ENCODE results near the gene TSPAN9. TPM values are rescaled to one million over a fixed set of nuclear protein-coding genes. Genes with fewer than 3 reads are reported as not detected.

The TSPAN9 gene
- total and polyA plus RNA-seq, 4 donors = 17.4 to 62.9 (median 34.2) TPM

DNA sequence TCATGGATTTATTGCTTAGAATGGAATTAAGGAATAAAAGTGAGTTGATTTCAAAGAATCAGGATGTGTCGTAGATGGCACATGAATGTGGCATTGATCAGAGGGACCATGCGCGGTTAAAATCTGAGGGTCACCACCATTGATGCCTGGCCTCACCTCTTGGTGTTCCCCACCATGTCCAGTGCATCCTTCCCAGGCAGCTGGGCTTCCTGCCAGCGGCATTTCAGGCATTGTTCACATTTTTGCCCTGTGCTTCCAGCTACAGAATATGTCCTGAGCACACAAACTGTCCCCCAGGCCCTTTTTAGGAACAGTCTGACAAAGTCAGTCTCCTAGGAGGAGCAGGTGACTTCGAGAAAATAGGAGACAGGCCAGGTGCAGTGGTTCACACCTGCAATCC lies 42.0 kb upstream of the TSPAN9 start:
- no peak overlapping the region for H3K4me3 ChIP-seq (ENCODE audit: low read depth in 1 of 3, low read length in 3 of 3)
- no peaks in the 10 kb centered on the region for H3K4me1 ChIP-seq (ENCODE audit: control insufficient read depth in 4 of 4, insufficient read depth in 4 of 4, low read length in 3 of 4)
- DNase-seq (ENCODE audit: low spot score) = no peak
- H3K27ac ChIP-seq (ENCODE audit: low read depth in 1 of 2, low read length in 2 of 2) = no peak overlapping the region
- no peaks in the 10 kb centered on the region for H3K36me3 ChIP-seq (ENCODE audit: control insufficient read depth in 4 of 4, insufficient read depth in 3 of 4, low read depth in 1 of 4, low read length in 3 of 4)
- H3K9me3 ChIP-seq (ENCODE audit: control insufficient read depth in 4 of 4, low read length in 3 of 4) = no peaks in the 10 kb centered on the region
- 88% methylated on average over 5 of the region's 5 CpGs for WGBS
- TF ChIP-seq RAD21 (IDR thresholded peaks at IDR 0.05) = no peak
- TF ChIP-seq, protein P1, sequence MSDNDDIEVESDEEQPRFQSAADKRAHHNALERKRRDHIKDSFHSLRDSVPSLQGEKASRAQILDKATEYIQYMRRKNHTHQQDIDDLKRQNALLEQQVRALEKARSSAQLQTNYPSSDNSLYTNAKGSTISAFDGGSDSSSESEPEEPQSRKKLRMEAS (IDR thresholded peaks at IDR 0.05) = no peak
- TF ChIP-seq SP1 (IDR thresholded peaks at IDR 0.05) = no peak
- no peak for TF ChIP-seq ZBTB33 (IDR thresholded peaks at IDR 0.05)
- TF ChIP-seq TAF1 (conservative IDR thresholded peaks at IDR 0.05) = no peak
- no peaks in the 10 kb centered on the region for H3K27me3 ChIP-seq (ENCODE audit: control insufficient read depth in 4 of 4, insufficient read depth in 4 of 4, low read length in 3 of 4)
- H3K9ac ChIP-seq (ENCODE audit: low read depth in 1 of 2, low read length in 2 of 2) = no peak overlapping the region

GRCh38 chr12:3035815-3036702 lies 41.1 kb upstream of the TSPAN9 start:
- no peak overlapping the region for H3K27ac ChIP-seq (ENCODE audit: low read depth in 1 of 2, low read length in 2 of 2)
- no peak overlapping the region for H3K4me3 ChIP-seq (ENCODE audit: low read depth in 1 of 3, low read length in 3 of 3)
- no peaks in the 10 kb centered on the region for H3K36me3 ChIP-seq (ENCODE audit: control insufficient read depth in 4 of 4, insufficient read depth in 3 of 4, low read depth in 1 of 4, low read length in 3 of 4)
- 85% methylated on average over 16 of the region's 16 CpGs for WGBS
- TF ChIP-seq RAD21 (IDR thresholded peaks at IDR 0.05) (peak in 1 of 2 donors; percentile 15), JUND (IDR thresholded peaks at IDR 0.05) (no peak)
- no peak for DNase-seq (ENCODE audit: low spot score)
- H3K4me1 ChIP-seq (ENCODE audit: control insufficient read depth in 4 of 4, insufficient read depth in 4 of 4, low read length in 3 of 4) = no peaks in the 10 kb centered on the region
- H3K9ac ChIP-seq (ENCODE audit: low read depth in 1 of 2, low read length in 2 of 2) = no peak overlapping the region
- H3K9me3 ChIP-seq (ENCODE audit: control insufficient read depth in 4 of 4, low read length in 3 of 4) = no peaks in the 10 kb centered on the region
- H3K27me3 ChIP-seq (ENCODE audit: control insufficient read depth in 4 of 4, insufficient read depth in 4 of 4, low read length in 3 of 4) = no peaks in the 10 kb centered on the region

DNA sequence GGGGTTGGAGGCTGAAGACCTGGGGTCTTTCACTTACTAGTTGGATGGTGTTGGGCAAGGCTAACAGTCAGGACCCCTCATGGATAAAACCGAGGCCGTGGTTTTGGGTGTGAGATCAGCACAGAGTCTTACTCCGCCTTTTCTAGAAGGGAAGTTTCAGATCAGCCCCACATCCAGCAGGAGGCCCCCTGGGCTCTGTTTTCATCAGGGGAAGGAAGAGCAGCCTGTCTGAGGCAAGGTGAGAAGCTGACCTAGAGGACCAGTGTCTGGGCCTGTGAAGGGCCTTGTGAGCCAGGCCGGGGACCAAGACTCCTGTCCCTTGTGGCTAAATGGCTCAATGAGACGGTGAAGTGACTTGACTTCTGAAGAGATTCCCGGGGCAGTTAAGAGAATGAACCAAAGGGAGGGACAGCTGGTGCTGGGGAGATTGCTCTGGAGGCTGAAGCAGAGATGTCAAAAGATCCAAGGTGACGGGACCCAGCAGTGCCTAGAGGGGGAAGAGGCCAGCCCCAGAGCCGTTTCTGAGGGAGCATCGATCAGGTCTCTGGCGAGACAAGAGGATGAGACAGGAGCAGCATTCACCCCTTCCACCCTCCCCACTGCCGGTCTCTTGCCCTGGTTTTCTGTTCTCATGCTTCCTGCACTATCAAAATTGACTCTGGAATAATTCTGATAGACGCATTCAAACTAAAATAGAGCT lies 40.1 kb upstream of the TSPAN9 start:
- H3K27ac ChIP-seq (ENCODE audit: low read depth in 1 of 2, low read length in 2 of 2) = no peak overlapping the region
- H3K4me1 ChIP-seq (ENCODE audit: control insufficient read depth in 4 of 4, insufficient read depth in 4 of 4, low read length in 3 of 4) = no peaks in the 10 kb centered on the region
- H3K4me3 ChIP-seq (ENCODE audit: low read depth in 1 of 3, low read length in 3 of 3) = no peak overlapping the region
- WGBS = 88% methylated on average over 12 of the region's 12 CpGs
- DNase-seq (ENCODE audit: low spot score) = no peak
- H3K36me3 ChIP-seq (ENCODE audit: control insufficient read depth in 4 of 4, insufficient read depth in 3 of 4, low read depth in 1 of 4, low read length in 3 of 4) = no peaks in the 10 kb centered on the region
- no peaks in the 10 kb centered on the region for H3K9me3 ChIP-seq (ENCODE audit: control insufficient read depth in 4 of 4, low read length in 3 of 4)
- H3K9ac ChIP-seq (ENCODE audit: low read depth in 1 of 2, low read length in 2 of 2) = no peak overlapping the region
- no peaks in the 10 kb centered on the region for H3K27me3 ChIP-seq (ENCODE audit: control insufficient read depth in 4 of 4, insufficient read depth in 4 of 4, low read length in 3 of 4)
- TF ChIP-seq, protein P1 (IDR thresholded peaks at IDR 0.05) = no peak
- no peak for TF ChIP-seq HNF4G (IDR thresholded peaks at IDR 0.05)
- TF ChIP-seq TAF1 (conservative IDR thresholded peaks at IDR 0.05) = no peak
- no peak for TF ChIP-seq RXRA (IDR thresholded peaks at IDR 0.05)
- no peak for TF ChIP-seq REST (IDR thresholded peaks at IDR 0.05)
- no peak for TF ChIP-seq HNF4A (conservative IDR thresholded peaks at IDR 0.05)
- TF ChIP-seq GABPA (IDR thresholded peaks at IDR 0.05 in 1 of 2, conservative IDR thresholded peaks at IDR 0.05 in 1 of 2) = no peak

Measured in liver (tissue), 9 donors.